Hair follicle dermal papilla cell (primary cell): Measurements from ENCODE around the gene RUFY4. TPM values are rescaled to one million over a fixed set of nuclear protein-coding genes. Genes with fewer than 3 reads are reported as not detected.

Experiments used
- total RNA-seq: library from RNA; depleted of rRNA; stranded (reverse); fragments of >200 nt; gene quantifications from 2 replicates; pipeline ENCODE4 v1.2.3, GENCODE V29; 2012

The RUFY4 gene
- total RNA-seq, result not detected in 2 replicates

GRCh38 chr2:218068721-218069334 is at the start of gene RUFY4:
RUFY4 (plus strand) TSS chr2:218069253; CDS start chr2:218070606, 1,353 bp downstream.

DNA sequence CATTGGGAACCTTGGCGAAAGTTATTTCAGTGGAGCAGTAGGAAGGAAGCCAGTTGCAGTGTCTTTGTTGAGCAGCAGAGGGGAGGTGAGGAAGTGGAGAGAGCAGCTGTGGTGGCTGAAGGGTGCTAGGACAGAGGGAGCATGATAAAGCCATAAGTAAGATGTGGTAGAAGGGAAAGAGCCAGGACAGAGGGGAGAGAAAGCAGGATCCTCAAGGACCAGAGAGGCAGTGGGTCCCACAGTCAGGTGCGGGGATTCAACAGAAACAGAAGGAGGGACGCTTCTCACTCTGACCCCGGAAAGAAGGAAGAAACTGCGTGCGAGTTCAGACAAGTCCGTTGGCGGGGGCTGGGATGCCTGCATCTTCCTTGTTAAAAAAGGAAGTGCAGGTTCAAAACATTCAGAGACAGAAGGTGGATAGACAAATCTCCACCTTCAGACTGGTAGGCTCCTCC is 56.6 kb downstream of the RUFY4 start, which contains the start of gene CXCR2:
CXCR2 (plus strand) TSS at position 403 of the 455 bp plus-strand sequence. CDS start 8,774 bp downstream, outside the sequence.

Other genes with a start within 250 kb of the RUFY4 start
- gene TNS1, start 66.3 kb upstream of the RUFY4 start, total RNA-seq, result 91.5 and 96.4 TPM in 2 replicates
- gene CXCR2, start 56.8 kb downstream of the RUFY4 start, total RNA-seq, result not detected in 2 replicates
- not detected in 2 replicates for gene CXCR1, start 97.7 kb downstream of the RUFY4 start, total RNA-seq
- 266 and 299 TPM in 2 replicates for gene ARPC2, start 147.9 kb downstream of the RUFY4 start, total RNA-seq
- gene GPBAR1, start 191.8 kb downstream of the RUFY4 start, total RNA-seq, result 0.24 and 0.32 TPM in 2 replicates
- 73.2 and 79.1 TPM in 2 replicates for gene AAMP, start 200.9 kb downstream of the RUFY4 start, total RNA-seq
- 17.5 and 18.1 TPM in 2 replicates for gene PNKD, start 201.3 kb downstream of the RUFY4 start, total RNA-seq
- gene TMBIM1, start 223.2 kb downstream of the RUFY4 start, total RNA-seq, result 175 and 210 TPM in 2 replicates